Measurements from ENCODE around the gene SHKBP1.

Gene SHKBP1

DNA sequence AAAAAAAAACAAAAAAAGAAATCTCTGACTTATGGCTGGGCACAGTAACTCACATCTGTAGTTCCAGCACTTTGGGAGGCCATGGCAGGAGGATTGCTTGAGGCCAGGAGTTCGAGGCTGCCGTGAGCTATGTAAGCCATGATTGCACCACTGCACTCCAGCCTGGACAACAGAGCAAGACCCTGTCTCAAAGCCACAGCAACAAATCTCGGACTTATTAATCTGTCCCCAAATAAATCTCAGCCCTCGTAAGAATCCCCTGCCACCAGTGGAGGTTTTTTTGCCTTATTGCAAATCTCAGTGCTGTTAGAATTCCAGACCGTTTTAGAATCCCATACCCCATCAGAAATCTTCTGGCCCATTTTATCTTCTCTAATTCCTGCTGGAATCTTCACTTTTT lies 4.9 kb downstream of the SHKBP1 start:
- Histone ChIP-seq H3K4me3 (ENCODE audit: low read depth, low read length) (no peak overlapping the region), H3K27me3 (ENCODE audit: insufficient read depth, low read depth, severe bottlenecking) (no peaks in the 10 kb centered on the region), H3K9me3 (ENCODE audit: severe bottlenecking) (no peaks in the 10 kb centered on the region), H3K36me3 (peaks cover 25% of the 10 kb centered on the region), H3K27ac (no peak overlapping the region)
- DNase-seq: no peak
- TF ChIP-seq, protein P1, sequence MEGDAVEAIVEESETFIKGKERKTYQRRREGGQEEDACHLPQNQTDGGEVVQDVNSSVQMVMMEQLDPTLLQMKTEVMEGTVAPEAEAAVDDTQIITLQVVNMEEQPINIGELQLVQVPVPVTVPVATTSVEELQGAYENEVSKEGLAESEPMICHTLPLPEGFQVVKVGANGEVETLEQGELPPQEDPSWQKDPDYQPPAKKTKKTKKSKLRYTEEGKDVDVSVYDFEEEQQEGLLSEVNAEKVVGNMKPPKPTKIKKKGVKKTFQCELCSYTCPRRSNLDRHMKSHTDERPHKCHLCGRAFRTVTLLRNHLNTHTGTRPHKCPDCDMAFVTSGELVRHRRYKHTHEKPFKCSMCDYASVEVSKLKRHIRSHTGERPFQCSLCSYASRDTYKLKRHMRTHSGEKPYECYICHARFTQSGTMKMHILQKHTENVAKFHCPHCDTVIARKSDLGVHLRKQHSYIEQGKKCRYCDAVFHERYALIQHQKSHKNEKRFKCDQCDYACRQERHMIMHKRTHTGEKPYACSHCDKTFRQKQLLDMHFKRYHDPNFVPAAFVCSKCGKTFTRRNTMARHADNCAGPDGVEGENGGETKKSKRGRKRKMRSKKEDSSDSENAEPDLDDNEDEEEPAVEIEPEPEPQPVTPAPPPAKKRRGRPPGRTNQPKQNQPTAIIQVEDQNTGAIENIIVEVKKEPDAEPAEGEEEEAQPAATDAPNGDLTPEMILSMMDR (IDR thresholded peaks at IDR 0.05; ENCODE audit: low read depth, low read length): no peak

DNA sequence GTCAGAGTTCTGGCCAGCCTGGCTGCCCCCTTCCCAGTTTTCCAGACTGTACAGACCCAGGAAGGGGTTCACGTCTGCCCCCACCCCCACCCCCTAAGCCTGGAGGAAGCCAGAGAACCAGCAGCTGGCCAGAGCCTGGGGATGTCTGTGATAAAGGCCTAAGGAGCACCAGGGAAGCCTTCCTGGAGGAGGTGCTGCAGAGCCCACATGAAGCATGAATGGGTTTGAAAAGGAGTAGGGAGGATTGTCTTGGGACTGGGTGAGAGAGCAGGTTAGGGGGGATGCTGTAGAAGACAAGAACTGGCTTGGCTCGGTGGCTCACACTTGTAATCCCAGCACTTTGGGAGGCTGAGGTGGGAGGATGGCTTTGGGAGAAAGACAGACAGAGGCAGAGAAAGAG lies 5.8 kb downstream of the SHKBP1 start:
- Histone ChIP-seq H3K27ac (no peak overlapping the region), H3K27me3 (ENCODE audit: insufficient read depth, low read depth, severe bottlenecking) (no peaks in the 10 kb centered on the region), H3K9me3 (ENCODE audit: severe bottlenecking) (no peaks in the 10 kb centered on the region), H3K4me3 (ENCODE audit: low read depth, low read length) (no peak overlapping the region), H3K36me3 (peaks cover 22% of the 10 kb centered on the region)
- TF ChIP-seq, protein P1 (IDR thresholded peaks at IDR 0.05; ENCODE audit: low read depth, low read length): no peak
- DNase-seq: no peak

DNA sequence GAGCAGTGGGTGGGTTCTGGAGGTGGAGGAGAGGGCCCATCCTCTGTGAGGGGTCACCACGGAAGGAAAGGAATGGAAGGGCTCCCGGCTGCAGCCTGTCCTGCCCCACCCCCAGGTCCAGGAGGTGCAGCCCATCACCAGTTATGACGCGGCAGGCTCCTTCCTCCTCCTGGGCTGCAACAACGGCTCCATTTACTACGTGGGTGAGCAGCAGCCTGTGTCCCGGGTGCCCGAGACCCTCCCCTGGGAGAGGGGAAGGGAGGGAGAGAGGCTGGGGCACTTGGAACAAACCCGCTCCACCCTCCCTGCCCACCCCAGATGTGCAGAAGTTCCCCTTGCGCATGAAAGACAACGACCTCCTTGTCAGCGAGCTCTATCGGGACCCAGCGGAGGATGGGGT lies 6.6 kb downstream of the SHKBP1 start:
- H3K4me3 ChIP-seq (ENCODE audit: low read depth, low read length): no peak overlapping the region
- peaks cover 20% of the 10 kb centered on the region for H3K36me3 ChIP-seq
- no peaks in the 10 kb centered on the region for H3K9me3 ChIP-seq (ENCODE audit: severe bottlenecking)
- no peaks in the 10 kb centered on the region for H3K27me3 ChIP-seq (ENCODE audit: insufficient read depth, low read depth, severe bottlenecking)
- TF ChIP-seq, protein P1 (IDR thresholded peaks at IDR 0.05; ENCODE audit: low read depth, low read length): no peak
- no peak overlapping the region for H3K27ac ChIP-seq
- no peak for DNase-seq

DNA sequence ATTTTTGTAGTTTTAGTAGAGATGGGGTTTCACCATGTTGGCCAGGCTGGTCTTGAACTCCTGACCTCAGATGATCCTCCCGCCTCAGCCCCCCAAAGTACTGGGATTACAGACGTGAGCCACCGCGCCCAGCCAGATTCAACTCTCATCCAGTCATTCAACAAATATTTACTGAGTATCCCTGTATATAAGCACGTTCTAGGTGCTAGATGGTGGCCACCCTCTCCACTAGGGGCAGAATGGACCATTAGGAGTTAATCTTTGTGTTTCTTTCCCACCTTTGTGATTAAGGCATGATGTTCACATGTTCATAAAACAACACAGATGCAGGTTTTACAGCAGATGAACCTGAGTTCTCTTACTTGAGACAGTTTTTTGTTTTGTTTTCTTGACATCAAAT lies 7.3 kb downstream of the SHKBP1 start:
- peaks cover 17% of the 10 kb centered on the region for H3K36me3 ChIP-seq
- DNase-seq: no peak
- no peaks in the 10 kb centered on the region for H3K27me3 ChIP-seq (ENCODE audit: insufficient read depth, low read depth, severe bottlenecking)
- no peak overlapping the region for H3K4me3 ChIP-seq (ENCODE audit: low read depth, low read length)
- TF ChIP-seq, protein P1 (IDR thresholded peaks at IDR 0.05; ENCODE audit: low read depth, low read length): 0 out of 2 replicates have a peak, but pooled peaks have one; percentile 21
- no peak overlapping the region for H3K27ac ChIP-seq
- no peaks in the 10 kb centered on the region for H3K9me3 ChIP-seq (ENCODE audit: severe bottlenecking)

DNA sequence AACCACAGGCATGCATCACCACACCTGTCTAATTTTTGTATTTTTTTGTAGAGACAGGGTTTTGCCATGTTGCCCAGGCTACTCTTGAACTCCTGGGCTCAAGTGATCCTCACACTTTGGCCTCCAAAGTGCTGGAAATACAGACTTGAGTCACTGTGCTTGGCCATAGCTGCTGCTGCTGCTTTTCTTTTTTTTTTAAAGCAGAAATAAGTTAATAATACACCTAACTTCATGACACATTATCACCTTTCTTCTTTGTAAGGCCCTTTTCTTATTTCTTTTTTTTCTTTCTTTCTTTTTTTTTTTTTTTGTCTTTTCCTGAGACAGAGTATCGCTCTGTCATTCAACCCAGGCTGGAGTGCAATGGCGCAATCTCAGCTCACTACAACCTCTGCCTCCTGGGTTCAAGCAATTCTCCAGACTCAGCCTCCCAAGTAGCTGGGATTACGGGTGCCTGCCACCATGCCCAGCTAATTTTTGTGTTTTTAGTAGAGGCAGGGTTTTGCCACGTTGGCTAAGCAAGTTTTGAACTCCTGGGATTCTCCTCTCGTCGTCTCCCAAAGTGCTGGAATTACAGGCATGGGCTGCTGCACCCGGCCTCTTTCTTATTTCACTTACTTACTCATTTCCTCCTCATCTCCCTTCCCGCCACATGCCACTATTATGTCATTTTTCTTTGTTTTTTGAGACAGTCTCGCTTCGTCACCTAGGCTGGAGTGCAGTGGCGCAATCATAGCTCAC lies 8.7 kb downstream of the SHKBP1 start:
- peaks cover 14% of the 10 kb centered on the region for H3K36me3 ChIP-seq
- no peak for DNase-seq

More for the DNA sequence above, 8.7 kb downstream of the SHKBP1 start:
- Histone ChIP-seq H3K4me3 (ENCODE audit: low read depth, low read length) (no peak overlapping the region), H3K27me3 (ENCODE audit: insufficient read depth, low read depth, severe bottlenecking) (no peaks in the 10 kb centered on the region), H3K27ac (no peak overlapping the region), H3K9me3 (ENCODE audit: severe bottlenecking) (no peaks in the 10 kb centered on the region)
- TF ChIP-seq, protein P1 (IDR thresholded peaks at IDR 0.05; ENCODE audit: low read depth, low read length): no peak

All from WERI-Rb-1 (cell line).